GM12878 (cell line): ENCODE measurements around the gene F10. TPM values are rescaled to one million over a fixed set of nuclear protein-coding genes. Genes with fewer than 3 reads are reported as not detected.

Experiments used
- BACH1 ChIP-seq: fragments of 450-650 bp; IDR thresholded peaks from 2 replicates; pipeline ENCODE4 v1.6.1; 2017; ENCODE audit warnings: mild to moderate bottlenecking, borderline replicate concordance
- BHLHE40 ChIP-seq, 2 experiments: fragments of 450-650 bp in 1 of 2; IDR thresholded peaks; 2 replicates each; pipeline ENCODE4 v1.6.1; 2011 to 2017; ENCODE audit warnings: low read depth in 2 of 2, borderline replicate concordance in 1 of 2, improper control_type of control experiment in 1 of 2, low read length in 1 of 2, mild to moderate bottlenecking in 1 of 2
- CEBPB ChIP-seq, 2 experiments: fragments of 150-350 bp in 1 of 2; IDR thresholded peaks; 2 replicates each; pipeline ENCODE4 v1.6.1; 2012 to 2014; ENCODE audit warnings: low read depth in 2 of 2, low read length in 2 of 2, borderline replicate concordance in 1 of 2, inconsistent platforms in 1 of 2
- CHD4 ChIP-seq: fragments of 200-600 bp; sonication (generic); IDR thresholded peaks from 2 replicates; pipeline ENCODE4 v1.6.1; 2016; ENCODE audit warnings: mild to moderate bottlenecking
- FOS ChIP-seq: IDR thresholded peaks from 3 replicates; pipeline ENCODE4 v1.6.1; 2011; ENCODE audit warnings: borderline replicate concordance; ENCODE audit not compliant: insufficient read length; ENCODE audit errors: extremely low read depth
- KLF5 ChIP-seq: fragments of 450-650 bp; IDR thresholded peaks from 2 replicates; pipeline ENCODE4 v1.6.1; 2014; ENCODE audit warnings: mild to moderate bottlenecking; ENCODE audit not compliant: partially characterized antibody
- MEF2B ChIP-seq: fragments of 450-650 bp; IDR thresholded peaks from 2 replicates; pipeline ENCODE4 v1.6.1; 2018; ENCODE audit warnings: mild to moderate bottlenecking, moderate library complexity; ENCODE audit not compliant: partially characterized antibody, poor library complexity, severe bottlenecking
- RB1 ChIP-seq: fragments of 450-650 bp; formaldehyde crosslinking; IDR thresholded peaks from 2 replicates; pipeline ENCODE4 v1.6.1; 2017; ENCODE audit warnings: mild to moderate bottlenecking, borderline replicate concordance
- RELA ChIP-seq: fragments of 450-650 bp; IDR thresholded peaks from 2 replicates; pipeline ENCODE4 v1.8.0; 2014; ENCODE audit warnings: borderline replicate concordance; ENCODE audit not compliant: partially characterized antibody
- SRF ChIP-seq, 2 experiments: IDR thresholded peaks; 2 replicates each; pipeline ENCODE4 v1.6.1; 2011; ENCODE audit warnings: low read depth in 2 of 2, low read length in 2 of 2, mild to moderate bottlenecking in 1 of 2, moderate library complexity in 1 of 2
- SUPT20H ChIP-seq: IDR thresholded peaks from 2 replicates; pipeline ENCODE4 v1.6.1; 2011; ENCODE audit warnings: low read depth, mild to moderate bottlenecking, low read length, moderate library complexity, borderline replicate concordance; ENCODE audit not compliant: control insufficient read depth
- ZBED1 ChIP-seq: IDR thresholded peaks from 2 replicates; pipeline ENCODE4 v1.6.1; 2016; ENCODE audit warnings: borderline replicate concordance
- polyA plus RNA-seq, 11 experiments: library from polyadenylated mRNA; depleted of rRNA in 4 of 11; unstranded in 6 of 11; stranded (reverse) in 5 of 11; fragments of >200 nt; fragmentation: Nextera tagmentation in 4 of 11; fragmentation: Illumina TruSeq in 1 of 11; extraction: Ambion mirVana in 4 of 11; extraction: Trizol in 1 of 11; gene quantifications; 1 replicate in 1 of 11; 2 replicates in 10 of 11; pipeline versions ENCODE4 v1.2.1 to v1.2.3, GENCODE V29; 2011 to 2016; ENCODE audit warnings: inconsistent platforms in 2 of 11, missing spikeins in 2 of 11, low read depth in 1 of 11
- total RNA-seq, 4 experiments: library from RNA; depleted of rRNA in 3 of 4; stranded (reverse); fragments of >200 nt in 3 of 4; fragmentation: Illumina TruSeq in 1 of 4; extraction: Trizol in 1 of 4; gene quantifications; 2 replicates each; pipeline versions ENCODE4 v1.2.1 to v1.2.3, GENCODE V29; 2013 to 2021
- TF ChIP-seq, protein P1 (sequence below): IDR thresholded peaks from 2 replicates; pipeline ENCODE4 v1.6.1; 2012; ENCODE audit warnings: improper control_type of control experiment, low read depth, low read length; ENCODE audit not compliant: insufficient replicate concordance
- TF ChIP-seq, protein P2 (sequence below): fragments of 450-650 bp; IDR thresholded peaks from 2 replicates; pipeline ENCODE4 v1.6.1; 2016; ENCODE audit warnings: mild to moderate bottlenecking
- TF ChIP-seq, protein P3 (sequence below): fragments of 450-650 bp; IDR thresholded peaks from 2 replicates; pipeline ENCODE4 v1.6.1; 2017; ENCODE audit warnings: low read depth, mild to moderate bottlenecking, moderate library complexity
- TF ChIP-seq, protein P4 (sequence below): fragments of 450-650 bp; formaldehyde crosslinking; IDR thresholded peaks from 2 replicates; pipeline ENCODE4 v1.5.0; 2022; ENCODE audit warnings: mild to moderate bottlenecking, missing genetic modification characterization

Gene F10
- total and polyA plus RNA-seq, 10 of the 15 experiments (the other 5 are each of a cell fraction or from before 2014, with no cell fraction given), result not detected

DNA sequence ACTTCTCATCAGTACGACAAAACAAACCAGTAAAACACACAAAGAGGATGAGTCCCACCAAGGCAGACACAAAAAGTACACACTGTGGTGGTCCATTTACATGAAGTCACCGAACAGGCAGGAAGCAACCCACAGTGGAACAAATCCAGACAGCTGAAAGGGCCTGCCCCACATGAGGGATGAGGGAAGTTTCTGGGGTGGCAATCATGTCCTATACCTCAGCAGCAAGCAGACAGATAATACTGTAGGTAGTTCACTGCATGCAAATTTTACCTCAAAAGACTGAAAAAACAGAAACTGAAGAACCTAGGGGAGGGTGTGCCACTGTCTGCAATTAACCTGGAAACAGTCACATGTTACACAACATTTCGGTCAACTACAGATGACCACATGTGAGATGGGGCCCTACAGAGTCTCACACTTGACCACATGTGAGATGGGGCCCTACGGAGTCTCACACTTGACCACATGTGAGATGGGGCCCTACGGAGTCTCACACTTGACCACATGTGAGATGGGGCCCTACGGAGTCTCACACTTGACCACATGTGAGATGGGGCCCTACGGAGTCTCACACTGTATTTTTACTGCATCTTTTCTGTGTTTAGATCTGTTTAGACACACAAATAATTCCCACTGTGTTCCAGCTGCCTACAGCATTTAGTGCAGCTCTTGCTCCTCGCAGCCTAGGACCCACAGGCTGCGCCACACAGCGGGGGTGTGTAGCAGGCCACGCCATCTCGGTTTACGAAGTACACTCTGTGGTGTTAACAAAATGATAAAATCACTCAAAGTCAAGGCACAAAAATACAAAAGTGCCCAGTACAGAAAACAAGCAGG, 63.7 kb downstream of the F10 start (continued):
- no peak for TF ChIP-seq SUPT20H
- TF ChIP-seq RELA, result no peak
- no peak for TF ChIP-seq SRF (IDR thresholded peaks at IDR 0.05; ENCODE audit: low read depth in 2 of 2, low read length in 2 of 2)
- TF ChIP-seq RB1, result no peak
- TF ChIP-seq, protein P1, sequence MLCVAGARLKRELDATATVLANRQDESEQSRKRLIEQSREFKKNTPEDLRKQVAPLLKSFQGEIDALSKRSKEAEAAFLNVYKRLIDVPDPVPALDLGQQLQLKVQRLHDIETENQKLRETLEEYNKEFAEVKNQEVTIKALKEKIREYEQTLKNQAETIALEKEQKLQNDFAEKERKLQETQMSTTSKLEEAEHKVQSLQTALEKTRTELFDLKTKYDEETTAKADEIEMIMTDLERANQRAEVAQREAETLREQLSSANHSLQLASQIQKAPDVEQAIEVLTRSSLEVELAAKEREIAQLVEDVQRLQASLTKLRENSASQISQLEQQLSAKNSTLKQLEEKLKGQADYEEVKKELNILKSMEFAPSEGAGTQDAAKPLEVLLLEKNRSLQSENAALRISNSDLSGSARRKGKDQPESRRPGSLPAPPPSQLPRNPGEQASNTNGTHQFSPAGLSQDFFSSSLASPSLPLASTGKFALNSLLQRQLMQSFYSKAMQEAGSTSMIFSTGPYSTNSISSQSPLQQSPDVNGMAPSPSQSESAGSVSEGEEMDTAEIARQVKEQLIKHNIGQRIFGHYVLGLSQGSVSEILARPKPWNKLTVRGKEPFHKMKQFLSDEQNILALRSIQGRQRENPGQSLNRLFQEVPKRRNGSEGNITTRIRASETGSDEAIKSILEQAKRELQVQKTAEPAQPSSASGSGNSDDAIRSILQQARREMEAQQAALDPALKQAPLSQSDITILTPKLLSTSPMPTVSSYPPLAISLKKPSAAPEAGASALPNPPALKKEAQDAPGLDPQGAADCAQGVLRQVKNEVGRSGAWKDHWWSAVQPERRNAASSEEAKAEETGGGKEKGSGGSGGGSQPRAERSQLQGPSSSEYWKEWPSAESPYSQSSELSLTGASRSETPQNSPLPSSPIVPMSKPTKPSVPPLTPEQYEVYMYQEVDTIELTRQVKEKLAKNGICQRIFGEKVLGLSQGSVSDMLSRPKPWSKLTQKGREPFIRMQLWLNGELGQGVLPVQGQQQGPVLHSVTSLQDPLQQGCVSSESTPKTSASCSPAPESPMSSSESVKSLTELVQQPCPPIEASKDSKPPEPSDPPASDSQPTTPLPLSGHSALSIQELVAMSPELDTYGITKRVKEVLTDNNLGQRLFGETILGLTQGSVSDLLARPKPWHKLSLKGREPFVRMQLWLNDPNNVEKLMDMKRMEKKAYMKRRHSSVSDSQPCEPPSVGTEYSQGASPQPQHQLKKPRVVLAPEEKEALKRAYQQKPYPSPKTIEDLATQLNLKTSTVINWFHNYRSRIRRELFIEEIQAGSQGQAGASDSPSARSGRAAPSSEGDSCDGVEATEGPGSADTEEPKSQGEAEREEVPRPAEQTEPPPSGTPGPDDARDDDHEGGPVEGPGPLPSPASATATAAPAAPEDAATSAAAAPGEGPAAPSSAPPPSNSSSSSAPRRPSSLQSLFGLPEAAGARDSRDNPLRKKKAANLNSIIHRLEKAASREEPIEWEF, result no peak
- TF ChIP-seq BHLHE40 (IDR thresholded peaks at IDR 0.05; ENCODE audit: borderline replicate concordance in 1 of 2, low read depth in 2 of 2, low read length in 1 of 2), result peak; percentile 87 to 94
- TF ChIP-seq, protein P2, sequence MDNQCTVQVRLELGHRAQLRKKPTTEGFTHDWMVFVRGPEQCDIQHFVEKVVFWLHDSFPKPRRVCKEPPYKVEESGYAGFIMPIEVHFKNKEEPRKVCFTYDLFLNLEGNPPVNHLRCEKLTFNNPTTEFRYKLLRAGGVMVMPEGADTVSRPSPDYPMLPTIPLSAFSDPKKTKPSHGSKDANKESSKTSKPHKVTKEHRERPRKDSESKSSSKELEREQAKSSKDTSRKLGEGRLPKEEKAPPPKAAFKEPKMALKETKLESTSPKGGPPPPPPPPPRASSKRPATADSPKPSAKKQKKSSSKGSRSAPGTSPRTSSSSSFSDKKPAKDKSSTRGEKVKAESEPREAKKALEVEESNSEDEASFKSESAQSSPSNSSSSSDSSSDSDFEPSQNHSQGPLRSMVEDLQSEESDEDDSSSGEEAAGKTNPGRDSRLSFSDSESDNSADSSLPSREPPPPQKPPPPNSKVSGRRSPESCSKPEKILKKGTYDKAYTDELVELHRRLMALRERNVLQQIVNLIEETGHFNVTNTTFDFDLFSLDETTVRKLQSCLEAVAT, result no peak
- TF ChIP-seq CEBPB (IDR thresholded peaks at IDR 0.05; ENCODE audit: borderline replicate concordance in 1 of 2, low read depth in 2 of 2, low read length in 2 of 2), result no peak
- no peak for TF ChIP-seq KLF5
- TF ChIP-seq ZBED1, result no peak
- TF ChIP-seq, protein P3, sequence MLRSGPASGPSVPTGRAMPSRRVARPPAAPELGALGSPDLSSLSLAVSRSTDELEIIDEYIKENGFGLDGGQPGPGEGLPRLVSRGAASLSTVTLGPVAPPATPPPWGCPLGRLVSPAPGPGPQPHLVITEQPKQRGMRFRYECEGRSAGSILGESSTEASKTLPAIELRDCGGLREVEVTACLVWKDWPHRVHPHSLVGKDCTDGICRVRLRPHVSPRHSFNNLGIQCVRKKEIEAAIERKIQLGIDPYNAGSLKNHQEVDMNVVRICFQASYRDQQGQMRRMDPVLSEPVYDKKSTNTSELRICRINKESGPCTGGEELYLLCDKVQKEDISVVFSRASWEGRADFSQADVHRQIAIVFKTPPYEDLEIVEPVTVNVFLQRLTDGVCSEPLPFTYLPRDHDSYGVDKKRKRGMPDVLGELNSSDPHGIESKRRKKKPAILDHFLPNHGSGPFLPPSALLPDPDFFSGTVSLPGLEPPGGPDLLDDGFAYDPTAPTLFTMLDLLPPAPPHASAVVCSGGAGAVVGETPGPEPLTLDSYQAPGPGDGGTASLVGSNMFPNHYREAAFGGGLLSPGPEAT, result peak; percentile 48; the same call in 1 of the 2 replicates
- TF ChIP-seq MEF2B, result peak; percentile 72
- TF ChIP-seq, protein P4, sequence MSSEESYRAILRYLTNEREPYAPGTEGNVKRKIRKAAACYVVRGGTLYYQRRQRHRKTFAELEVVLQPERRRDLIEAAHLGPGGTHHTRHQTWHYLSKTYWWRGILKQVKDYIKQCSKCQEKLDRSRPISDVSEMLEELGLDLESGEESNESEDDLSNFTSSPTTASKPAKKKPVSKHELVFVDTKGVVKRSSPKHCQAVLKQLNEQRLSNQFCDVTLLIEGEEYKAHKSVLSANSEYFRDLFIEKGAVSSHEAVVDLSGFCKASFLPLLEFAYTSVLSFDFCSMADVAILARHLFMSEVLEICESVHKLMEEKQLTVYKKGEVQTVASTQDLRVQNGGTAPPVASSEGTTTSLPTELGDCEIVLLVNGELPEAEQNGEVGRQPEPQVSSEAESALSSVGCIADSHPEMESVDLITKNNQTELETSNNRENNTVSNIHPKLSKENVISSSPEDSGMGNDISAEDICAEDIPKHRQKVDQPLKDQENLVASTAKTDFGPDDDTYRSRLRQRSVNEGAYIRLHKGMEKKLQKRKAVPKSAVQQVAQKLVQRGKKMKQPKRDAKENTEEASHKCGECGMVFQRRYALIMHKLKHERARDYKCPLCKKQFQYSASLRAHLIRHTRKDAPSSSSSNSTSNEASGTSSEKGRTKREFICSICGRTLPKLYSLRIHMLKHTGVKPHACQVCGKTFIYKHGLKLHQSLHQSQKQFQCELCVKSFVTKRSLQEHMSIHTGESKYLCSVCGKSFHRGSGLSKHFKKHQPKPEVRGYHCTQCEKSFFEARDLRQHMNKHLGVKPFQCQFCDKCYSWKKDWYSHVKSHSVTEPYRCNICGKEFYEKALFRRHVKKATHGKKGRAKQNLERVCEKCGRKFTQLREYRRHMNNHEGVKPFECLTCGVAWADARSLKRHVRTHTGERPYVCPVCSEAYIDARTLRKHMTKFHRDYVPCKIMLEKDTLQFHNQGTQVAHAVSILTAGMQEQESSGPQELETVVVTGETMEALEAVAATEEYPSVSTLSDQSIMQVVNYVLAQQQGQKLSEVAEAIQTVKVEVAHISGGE, result no peak
- no peak for TF ChIP-seq BACH1
- TF ChIP-seq CHD4, result no peak
- TF ChIP-seq FOS, result no peak
